22Rv1 (cell line): ENCODE results near the gene TBC1D22A.

Experiments
- CTCF ChIP-seq: fragments of 450-650 bp; IDR thresholded peaks from 2 replicates; pipeline ENCODE4 v1.5.1; 2017; ENCODE audit warnings: mild to moderate bottlenecking
- ZFX ChIP-seq: fragments of 450-650 bp; IDR thresholded peaks from 2 replicates; pipeline ENCODE4 v1.6.1; 2017; ENCODE audit warnings: antibody characterized with exemption, borderline replicate concordance

- no peak for TF ChIP-seq ZFX
- TF ChIP-seq CTCF, result no peak
Observed at GRCh38 chr22:47075568-47075967, 313.1 kb downstream of the TBC1D22A start.
